Cardiac fibroblast (primary cell): ENCODE data around the gene SAPCD1.

ENCODE experiments used
- DNase-seq, 2 donors: peaks; one replicate each; pipeline versions ENCODE4 v3.0.0 to v3.0.0-alpha.2; 2010; ENCODE audit warnings: low read depth in 2 of 2
- H3K4me3 ChIP-seq, 2 donors: replicated peaks in 1 of 2; 1 replicate in 1 of 2; 2 replicates in 1 of 2; pipeline ENCODE4 v1.5.1; 2011; ENCODE audit warnings: low read depth in 2 of 2, low read length in 2 of 2, mild to moderate bottlenecking in 2 of 2, moderate library complexity in 1 of 2
- TF ChIP-seq, protein P1 (sequence below): IDR thresholded peaks from one replicate; pipeline ENCODE4 v1.5.1; 2011; ENCODE audit warnings: low read depth, mild to moderate bottlenecking, low read length, inconsistent platforms

SAPCD1 gene

DNA sequence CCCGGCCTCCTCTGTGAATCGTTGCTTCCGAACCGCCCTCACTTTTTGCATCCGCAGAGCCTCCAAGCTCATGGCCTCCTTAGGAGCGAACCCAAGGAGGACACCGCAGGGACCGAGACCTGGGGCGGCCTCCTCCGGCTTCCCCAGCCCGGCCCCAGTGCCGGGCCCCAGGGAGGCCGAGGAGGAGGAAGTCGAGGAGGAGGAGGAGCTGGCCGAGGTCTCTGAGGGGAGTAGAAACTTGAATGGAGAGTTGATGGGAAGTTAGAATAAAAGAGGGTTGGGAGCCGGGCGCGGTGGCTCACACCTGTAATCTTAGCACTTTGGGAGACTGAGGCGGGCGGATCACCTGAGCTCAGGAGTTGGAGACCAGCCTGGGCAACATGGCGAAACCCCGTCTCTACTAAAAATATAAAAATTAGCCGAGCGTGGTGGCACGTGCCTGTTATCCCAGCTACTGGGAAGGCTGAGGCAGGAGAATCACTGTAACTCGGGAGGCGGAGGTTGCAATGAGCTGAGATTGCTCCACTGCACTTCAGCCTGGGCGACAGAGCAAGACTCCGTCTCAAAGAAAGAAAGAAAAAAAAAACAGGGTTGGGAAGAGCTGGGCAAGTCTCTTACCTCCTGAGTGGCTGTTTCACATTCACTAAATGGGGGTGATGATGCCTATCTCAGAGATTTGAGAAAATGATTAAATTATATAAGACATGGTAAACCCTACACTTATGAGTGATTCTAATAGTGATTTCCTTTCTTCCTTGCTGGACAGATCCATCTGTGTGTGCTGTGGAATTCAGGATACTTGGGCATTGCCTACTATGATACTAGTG lies 21.8 kb upstream of the SAPCD1 start:
- H3K4me3 ChIP-seq = peak overlapping the region; percentile 89 to 94
- DNase-seq = peak in 1 of 2 donors; percentile 38
- TF ChIP-seq, protein P1, sequence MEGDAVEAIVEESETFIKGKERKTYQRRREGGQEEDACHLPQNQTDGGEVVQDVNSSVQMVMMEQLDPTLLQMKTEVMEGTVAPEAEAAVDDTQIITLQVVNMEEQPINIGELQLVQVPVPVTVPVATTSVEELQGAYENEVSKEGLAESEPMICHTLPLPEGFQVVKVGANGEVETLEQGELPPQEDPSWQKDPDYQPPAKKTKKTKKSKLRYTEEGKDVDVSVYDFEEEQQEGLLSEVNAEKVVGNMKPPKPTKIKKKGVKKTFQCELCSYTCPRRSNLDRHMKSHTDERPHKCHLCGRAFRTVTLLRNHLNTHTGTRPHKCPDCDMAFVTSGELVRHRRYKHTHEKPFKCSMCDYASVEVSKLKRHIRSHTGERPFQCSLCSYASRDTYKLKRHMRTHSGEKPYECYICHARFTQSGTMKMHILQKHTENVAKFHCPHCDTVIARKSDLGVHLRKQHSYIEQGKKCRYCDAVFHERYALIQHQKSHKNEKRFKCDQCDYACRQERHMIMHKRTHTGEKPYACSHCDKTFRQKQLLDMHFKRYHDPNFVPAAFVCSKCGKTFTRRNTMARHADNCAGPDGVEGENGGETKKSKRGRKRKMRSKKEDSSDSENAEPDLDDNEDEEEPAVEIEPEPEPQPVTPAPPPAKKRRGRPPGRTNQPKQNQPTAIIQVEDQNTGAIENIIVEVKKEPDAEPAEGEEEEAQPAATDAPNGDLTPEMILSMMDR = no peak

- no peak for DNase-seq
- no peak overlapping the region for H3K4me3 ChIP-seq
- TF ChIP-seq, protein P1 = no peak
Observed at GRCh38 chr6:31741815-31742214, 20.6 kb upstream of the SAPCD1 start.

DNA sequence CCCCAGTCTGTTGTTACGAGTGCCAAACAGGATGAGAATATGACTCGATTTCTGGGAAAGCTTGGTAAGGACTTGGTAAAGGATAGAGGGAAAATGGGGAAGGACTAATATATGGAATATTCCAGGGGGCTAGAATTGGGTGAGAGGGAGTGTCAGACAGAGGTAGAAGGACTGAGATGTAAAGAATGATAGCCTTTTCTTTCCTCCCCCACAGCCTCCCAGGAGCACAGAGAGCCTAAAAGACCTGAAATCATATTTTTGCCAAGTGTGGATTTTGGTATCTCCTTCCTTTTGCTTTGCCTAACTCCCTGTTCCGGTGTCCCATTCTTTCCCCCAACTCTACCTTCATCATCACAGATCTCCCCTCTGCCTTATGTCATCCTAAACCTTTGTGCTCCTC lies 19.6 kb upstream of the SAPCD1 start:
- no peak overlapping the region for H3K4me3 ChIP-seq
- no peak for DNase-seq
- TF ChIP-seq, protein P1 = no peak

DNA sequence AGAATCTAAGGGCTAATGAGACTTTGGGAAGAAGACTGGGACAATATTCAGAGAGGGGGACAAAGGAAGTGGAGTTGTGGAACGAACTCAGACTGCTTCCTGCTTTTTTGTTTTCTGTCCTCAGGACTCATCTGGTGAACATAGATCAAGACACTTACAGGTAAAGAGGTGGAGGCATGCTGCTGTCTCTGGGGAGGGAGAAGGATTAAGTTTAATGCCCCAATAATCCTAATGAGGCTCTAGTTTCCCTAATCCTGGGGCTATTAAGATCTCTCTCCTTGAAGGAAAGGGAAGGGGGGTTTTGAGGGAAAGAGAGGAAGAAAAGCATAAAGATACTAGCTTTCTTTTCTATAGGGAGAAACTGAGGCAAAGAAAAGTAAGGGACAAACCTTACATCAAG lies 18.0 kb upstream of the SAPCD1 start:
- DNase-seq = no peak
- TF ChIP-seq, protein P1 = no peak
- no peak overlapping the region for H3K4me3 ChIP-seq

- TF ChIP-seq, protein P1 = no peak
- H3K4me3 ChIP-seq = no peak overlapping the region
- DNase-seq = no peak
Observed at GRCh38 chr6:31749301-31750036, 13.0 kb upstream of the SAPCD1 start.

- TF ChIP-seq, protein P1 = no peak
- peak in 1 of 2 donors; percentile 65 for DNase-seq
- no peak overlapping the region for H3K4me3 ChIP-seq
Observed at GRCh38 chr6:31750411-31751022, 11.9 kb upstream of the SAPCD1 start.
